GM23338 (cell line): ENCODE results near the gene NOXA1.

Experiments
- CREB1 ChIP-seq: fragments of 250-450 bp; sonication (Bioruptor Pico); IDR thresholded peaks from 2 replicates; pipeline ENCODE4 v1.5.0; 2020; ENCODE audit warnings: low read depth, mild to moderate bottlenecking, moderate library complexity
- EZH2 ChIP-seq: fragments of 200-600 bp; sonication (generic); IDR thresholded peaks from one replicate; pipeline ENCODE4 v1.8.0; 2017; ENCODE audit warnings: antibody characterized with exemption, mild to moderate bottlenecking, low read depth; ENCODE audit not compliant: unreplicated experiment
- EZH2phosphoT487 ChIP-seq: fragments of 200-600 bp; sonication (generic); IDR thresholded peaks from one replicate; pipeline ENCODE4 v1.8.1; 2018; ENCODE audit warnings: antibody characterized with exemption; ENCODE audit not compliant: unreplicated experiment
- NANOG ChIP-seq: IDR thresholded peaks from 2 replicates; pipeline ENCODE4 v1.6.1; 2016; ENCODE audit warnings: antibody characterized with exemption, borderline replicate concordance
- POLR2AphosphoS5 ChIP-seq: IDR thresholded peaks from 2 replicates; pipeline ENCODE4 v1.6.1; 2016; ENCODE audit warnings: antibody characterized with exemption, low read depth
- STAT1 ChIP-seq: IDR thresholded peaks from one replicate; pipeline ENCODE4 v1.6.1; 2016; ENCODE audit warnings: antibody characterized with exemption; ENCODE audit not compliant: unreplicated experiment
- ZNF114 ChIP-seq: fragments of 250-450 bp; sonication (Bioruptor Pico); IDR thresholded peaks from 2 replicates; pipeline ENCODE4 v1.5.0; 2020; ENCODE audit warnings: mild to moderate bottlenecking, moderate library complexity
- TF ChIP-seq, protein P1 (sequence below), 2 experiments: fragments of 200-600 bp in 1 of 2; sonication (generic) in 1 of 2; conservative IDR thresholded peaks; 2 replicates each; pipeline versions ENCODE4 v1.5.1 to v1.6.1; 2016 to 2017; ENCODE audit warnings: antibody characterized with exemption in 2 of 2, low read depth in 2 of 2, mild to moderate bottlenecking in 2 of 2, moderate library complexity in 1 of 2
- TF ChIP-seq, protein P2 (sequence below): IDR thresholded peaks from one replicate; pipeline ENCODE4 v1.6.1; 2018; ENCODE audit warnings: antibody characterized with exemption; ENCODE audit not compliant: unreplicated experiment
- TF ChIP-seq, protein P3 (sequence below): fragments of 250-450 bp; sonication (Bioruptor Pico); IDR thresholded peaks from 2 replicates; pipeline ENCODE4 v1.5.0; 2020; ENCODE audit warnings: mild to moderate bottlenecking, moderate library complexity
- TF ChIP-seq, protein P4 (sequence below): IDR thresholded peaks from 2 replicates; pipeline ENCODE4 v1.6.1; 2016; ENCODE audit warnings: antibody characterized with exemption

DNA sequence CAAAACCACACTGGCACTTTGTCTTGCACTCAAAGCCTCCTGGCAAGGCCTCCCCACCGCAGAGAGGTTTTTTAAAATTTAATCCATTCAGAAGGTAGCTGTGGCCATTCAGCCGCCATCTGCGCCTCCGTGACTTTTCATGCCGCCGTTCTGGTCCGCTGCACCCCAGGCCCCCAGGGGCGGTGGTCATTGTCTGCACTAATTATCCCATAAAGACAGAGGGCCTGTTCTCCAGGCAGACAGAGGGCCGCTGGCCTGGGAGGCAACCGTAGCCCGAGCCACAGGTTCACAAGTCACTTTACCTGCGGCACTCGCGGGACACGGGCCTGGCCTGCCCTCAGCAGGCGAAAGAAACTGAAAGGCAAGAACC, 49.6 kb upstream of the NOXA1 start:
- TF ChIP-seq, protein P1, sequence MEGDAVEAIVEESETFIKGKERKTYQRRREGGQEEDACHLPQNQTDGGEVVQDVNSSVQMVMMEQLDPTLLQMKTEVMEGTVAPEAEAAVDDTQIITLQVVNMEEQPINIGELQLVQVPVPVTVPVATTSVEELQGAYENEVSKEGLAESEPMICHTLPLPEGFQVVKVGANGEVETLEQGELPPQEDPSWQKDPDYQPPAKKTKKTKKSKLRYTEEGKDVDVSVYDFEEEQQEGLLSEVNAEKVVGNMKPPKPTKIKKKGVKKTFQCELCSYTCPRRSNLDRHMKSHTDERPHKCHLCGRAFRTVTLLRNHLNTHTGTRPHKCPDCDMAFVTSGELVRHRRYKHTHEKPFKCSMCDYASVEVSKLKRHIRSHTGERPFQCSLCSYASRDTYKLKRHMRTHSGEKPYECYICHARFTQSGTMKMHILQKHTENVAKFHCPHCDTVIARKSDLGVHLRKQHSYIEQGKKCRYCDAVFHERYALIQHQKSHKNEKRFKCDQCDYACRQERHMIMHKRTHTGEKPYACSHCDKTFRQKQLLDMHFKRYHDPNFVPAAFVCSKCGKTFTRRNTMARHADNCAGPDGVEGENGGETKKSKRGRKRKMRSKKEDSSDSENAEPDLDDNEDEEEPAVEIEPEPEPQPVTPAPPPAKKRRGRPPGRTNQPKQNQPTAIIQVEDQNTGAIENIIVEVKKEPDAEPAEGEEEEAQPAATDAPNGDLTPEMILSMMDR (conservative IDR thresholded peaks at IDR 0.05; ENCODE audit: low read depth in 2 of 2) = no peak
- TF ChIP-seq POLR2AphosphoS5 (no peak), CREB1 (no peak), EZH2 (no peak), NANOG (no peak), EZH2phosphoT487 (no peak), ZNF114 (CRISPR knock-in tag) (no peak), STAT1 (no peak)
- TF ChIP-seq, protein P2, sequence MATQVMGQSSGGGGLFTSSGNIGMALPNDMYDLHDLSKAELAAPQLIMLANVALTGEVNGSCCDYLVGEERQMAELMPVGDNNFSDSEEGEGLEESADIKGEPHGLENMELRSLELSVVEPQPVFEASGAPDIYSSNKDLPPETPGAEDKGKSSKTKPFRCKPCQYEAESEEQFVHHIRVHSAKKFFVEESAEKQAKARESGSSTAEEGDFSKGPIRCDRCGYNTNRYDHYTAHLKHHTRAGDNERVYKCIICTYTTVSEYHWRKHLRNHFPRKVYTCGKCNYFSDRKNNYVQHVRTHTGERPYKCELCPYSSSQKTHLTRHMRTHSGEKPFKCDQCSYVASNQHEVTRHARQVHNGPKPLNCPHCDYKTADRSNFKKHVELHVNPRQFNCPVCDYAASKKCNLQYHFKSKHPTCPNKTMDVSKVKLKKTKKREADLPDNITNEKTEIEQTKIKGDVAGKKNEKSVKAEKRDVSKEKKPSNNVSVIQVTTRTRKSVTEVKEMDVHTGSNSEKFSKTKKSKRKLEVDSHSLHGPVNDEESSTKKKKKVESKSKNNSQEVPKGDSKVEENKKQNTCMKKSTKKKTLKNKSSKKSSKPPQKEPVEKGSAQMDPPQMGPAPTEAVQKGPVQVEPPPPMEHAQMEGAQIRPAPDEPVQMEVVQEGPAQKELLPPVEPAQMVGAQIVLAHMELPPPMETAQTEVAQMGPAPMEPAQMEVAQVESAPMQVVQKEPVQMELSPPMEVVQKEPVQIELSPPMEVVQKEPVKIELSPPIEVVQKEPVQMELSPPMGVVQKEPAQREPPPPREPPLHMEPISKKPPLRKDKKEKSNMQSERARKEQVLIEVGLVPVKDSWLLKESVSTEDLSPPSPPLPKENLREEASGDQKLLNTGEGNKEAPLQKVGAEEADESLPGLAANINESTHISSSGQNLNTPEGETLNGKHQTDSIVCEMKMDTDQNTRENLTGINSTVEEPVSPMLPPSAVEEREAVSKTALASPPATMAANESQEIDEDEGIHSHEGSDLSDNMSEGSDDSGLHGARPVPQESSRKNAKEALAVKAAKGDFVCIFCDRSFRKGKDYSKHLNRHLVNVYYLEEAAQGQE = no peak
- TF ChIP-seq, protein P3, sequence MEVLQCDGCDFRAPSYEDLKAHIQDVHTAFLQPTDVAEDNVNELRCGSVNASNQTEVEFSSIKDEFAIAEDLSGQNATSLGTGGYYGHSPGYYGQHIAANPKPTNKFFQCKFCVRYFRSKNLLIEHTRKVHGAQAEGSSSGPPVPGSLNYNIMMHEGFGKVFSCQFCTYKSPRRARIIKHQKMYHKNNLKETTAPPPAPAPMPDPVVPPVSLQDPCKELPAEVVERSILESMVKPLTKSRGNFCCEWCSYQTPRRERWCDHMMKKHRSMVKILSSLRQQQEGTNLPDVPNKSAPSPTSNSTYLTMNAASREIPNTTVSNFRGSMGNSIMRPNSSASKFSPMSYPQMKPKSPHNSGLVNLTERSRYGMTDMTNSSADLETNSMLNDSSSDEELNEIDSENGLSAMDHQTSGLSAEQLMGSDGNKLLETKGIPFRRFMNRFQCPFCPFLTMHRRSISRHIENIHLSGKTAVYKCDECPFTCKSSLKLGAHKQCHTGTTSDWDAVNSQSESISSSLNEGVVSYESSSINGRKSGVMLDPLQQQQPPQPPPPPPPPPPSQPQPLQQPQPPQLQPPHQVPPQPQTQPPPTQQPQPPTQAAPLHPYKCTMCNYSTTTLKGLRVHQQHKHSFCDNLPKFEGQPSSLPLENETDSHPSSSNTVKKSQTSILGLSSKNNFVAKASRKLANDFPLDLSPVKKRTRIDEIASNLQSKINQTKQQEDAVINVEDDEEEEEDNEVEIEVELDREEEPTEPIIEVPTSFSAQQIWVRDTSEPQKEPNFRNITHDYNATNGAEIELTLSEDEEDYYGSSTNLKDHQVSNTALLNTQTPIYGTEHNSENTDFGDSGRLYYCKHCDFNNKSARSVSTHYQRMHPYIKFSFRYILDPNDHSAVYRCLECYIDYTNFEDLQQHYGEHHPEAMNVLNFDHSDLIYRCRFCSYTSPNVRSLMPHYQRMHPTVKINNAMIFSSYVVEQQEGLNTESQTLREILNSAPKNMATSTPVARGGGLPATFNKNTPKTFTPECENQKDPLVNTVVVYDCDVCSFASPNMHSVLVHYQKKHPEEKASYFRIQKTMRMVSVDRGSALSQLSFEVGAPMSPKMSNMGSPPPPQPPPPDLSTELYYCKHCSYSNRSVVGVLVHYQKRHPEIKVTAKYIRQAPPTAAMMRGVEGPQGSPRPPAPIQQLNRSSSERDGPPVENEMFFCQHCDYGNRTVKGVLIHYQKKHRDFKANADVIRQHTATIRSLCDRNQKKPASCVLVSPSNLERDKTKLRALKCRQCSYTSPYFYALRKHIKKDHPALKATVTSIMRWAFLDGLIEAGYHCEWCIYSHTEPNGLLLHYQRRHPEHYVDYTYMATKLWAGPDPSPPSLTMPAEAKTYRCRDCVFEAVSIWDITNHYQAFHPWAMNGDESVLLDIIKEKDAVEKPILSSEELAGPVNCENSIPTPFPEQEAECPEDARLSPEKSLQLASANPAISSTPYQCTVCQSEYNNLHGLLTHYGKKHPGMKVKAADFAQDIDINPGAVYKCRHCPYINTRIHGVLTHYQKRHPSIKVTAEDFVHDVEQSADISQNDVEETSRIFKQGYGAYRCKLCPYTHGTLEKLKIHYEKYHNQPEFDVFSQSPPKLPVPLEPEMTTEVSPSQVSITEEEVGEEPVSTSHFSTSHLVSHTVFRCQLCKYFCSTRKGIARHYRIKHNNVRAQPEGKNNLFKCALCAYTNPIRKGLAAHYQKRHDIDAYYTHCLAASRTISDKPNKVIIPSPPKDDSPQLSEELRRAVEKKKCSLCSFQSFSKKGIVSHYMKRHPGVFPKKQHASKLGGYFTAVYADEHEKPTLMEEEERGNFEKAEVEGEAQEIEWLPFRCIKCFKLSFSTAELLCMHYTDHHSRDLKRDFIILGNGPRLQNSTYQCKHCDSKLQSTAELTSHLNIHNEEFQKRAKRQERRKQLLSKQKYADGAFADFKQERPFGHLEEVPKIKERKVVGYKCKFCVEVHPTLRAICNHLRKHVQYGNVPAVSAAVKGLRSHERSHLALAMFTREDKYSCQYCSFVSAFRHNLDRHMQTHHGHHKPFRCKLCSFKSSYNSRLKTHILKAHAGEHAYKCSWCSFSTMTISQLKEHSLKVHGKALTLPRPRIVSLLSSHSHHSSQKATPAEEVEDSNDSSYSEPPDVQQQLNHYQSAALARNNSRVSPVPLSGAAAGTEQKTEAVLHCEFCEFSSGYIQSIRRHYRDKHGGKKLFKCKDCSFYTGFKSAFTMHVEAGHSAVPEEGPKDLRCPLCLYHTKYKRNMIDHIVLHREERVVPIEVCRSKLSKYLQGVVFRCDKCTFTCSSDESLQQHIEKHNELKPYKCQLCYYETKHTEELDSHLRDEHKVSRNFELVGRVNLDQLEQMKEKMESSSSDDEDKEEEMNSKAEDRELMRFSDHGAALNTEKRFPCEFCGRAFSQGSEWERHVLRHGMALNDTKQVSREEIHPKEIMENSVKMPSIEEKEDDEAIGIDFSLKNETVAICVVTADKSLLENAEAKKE (CRISPR knock-in tag) = no peak
- TF ChIP-seq, protein P4, sequence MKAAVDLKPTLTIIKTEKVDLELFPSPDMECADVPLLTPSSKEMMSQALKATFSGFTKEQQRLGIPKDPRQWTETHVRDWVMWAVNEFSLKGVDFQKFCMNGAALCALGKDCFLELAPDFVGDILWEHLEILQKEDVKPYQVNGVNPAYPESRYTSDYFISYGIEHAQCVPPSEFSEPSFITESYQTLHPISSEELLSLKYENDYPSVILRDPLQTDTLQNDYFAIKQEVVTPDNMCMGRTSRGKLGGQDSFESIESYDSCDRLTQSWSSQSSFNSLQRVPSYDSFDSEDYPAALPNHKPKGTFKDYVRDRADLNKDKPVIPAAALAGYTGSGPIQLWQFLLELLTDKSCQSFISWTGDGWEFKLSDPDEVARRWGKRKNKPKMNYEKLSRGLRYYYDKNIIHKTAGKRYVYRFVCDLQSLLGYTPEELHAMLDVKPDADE = no peak
